Pulmonary artery endothelial cell (primary cell): Measurements from ENCODE around the gene CMC2. TPM values are rescaled to one million over a fixed set of nuclear protein-coding genes. Genes with fewer than 3 reads are reported as not detected.

Experiments used
- DNase-seq: peaks from one replicate; pipeline ENCODE4 v3.0.0-alpha.2; 2011; ENCODE audit warnings: low read depth, low spot score
- total RNA-seq: library from RNA; depleted of rRNA; stranded (reverse); fragments of >200 nt; gene quantifications from 2 replicates; pipeline ENCODE4 v1.2.3, GENCODE V29; 2014

The CMC2 gene
- total RNA-seq, 1 donor from 2014 or later: 50.1 TPM

- DNase-seq: no peak
These were observed 31.9 kb downstream of the CMC2 start for GRCh38 chr16:80974649-80975376.

GRCh38 chr16:80973991-80974390 lies 32.7 kb downstream of the CMC2 start:
- no peak for DNase-seq

GRCh38 chr16:80972611-80973010 lies 34.1 kb downstream of the CMC2 start:
- peak; percentile 7 for DNase-seq

GRCh38 chr16:80971819-80972218 lies 34.9 kb downstream of the CMC2 start:
- DNase-seq: no peak

GRCh38 chr16:80969114-80969484 lies 37.6 kb downstream of the CMC2 start:
- no peak for DNase-seq

GRCh38 chr16:80968386-80969113 lies 38.1 kb downstream of the CMC2 start:
- peak; percentile 1 for DNase-seq

GRCh38 chr16:80966617-80967016 lies 40.1 kb downstream of the CMC2 start:
- DNase-seq: no peak

GRCh38 chr16:80964351-80964750 lies 42.3 kb downstream of the CMC2 start:
- no peak for DNase-seq

- DNase-seq: no peak
These were observed 43.8 kb downstream of the CMC2 start for GRCh38 chr16:80962879-80963278.

GRCh38 chr16:80958284-80958683 lies 48.4 kb downstream of the CMC2 start:
- DNase-seq: no peak

GRCh38 chr16:80954985-80955384 lies 51.7 kb downstream of the CMC2 start:
- no peak for DNase-seq

- no peak for DNase-seq
These were observed 57.7 kb downstream of the CMC2 start for GRCh38 chr16:80948886-80949493.

- DNase-seq: no peak
These were observed 58.7 kb downstream of the CMC2 start for GRCh38 chr16:80947708-80948625.

- no peak for DNase-seq
These were observed 59.4 kb downstream of the CMC2 start for GRCh38 chr16:80947239-80947638.

- DNase-seq: no peak
These were observed 60.2 kb downstream of the CMC2 start for GRCh38 chr16:80946481-80946880.

- no peak for DNase-seq
These were observed 66.4 kb downstream of the CMC2 start for GRCh38 chr16:80940069-80940856.

GRCh38 chr16:80938879-80939260 lies 67.8 kb downstream of the CMC2 start:
- DNase-seq: no peak

GRCh38 chr16:80938004-80938878 lies 68.4 kb downstream of the CMC2 start:
- DNase-seq: peak; percentile 98

GRCh38 chr16:80936410-80936809 lies 70.3 kb downstream of the CMC2 start:
- peak; percentile 90 for DNase-seq

GRCh38 chr16:80935691-80936090 lies 71.0 kb downstream of the CMC2 start:
- DNase-seq: no peak
